SK-N-SH treated with all-trans-retinoic acid at 6 μM for 48 hours (cell line): ENCODE measurements around the gene NACAD.

ENCODE experiments used
- CSDC2 ChIP-seq: fragments of 250-450 bp; sonication (Bioruptor Pico); IDR thresholded peaks from 2 replicates; pipeline ENCODE4 v1.5.0; 2020; ENCODE audit warnings: mild to moderate bottlenecking, moderate library complexity
- CSRNP3 ChIP-seq: fragments of 250-450 bp; sonication (Bioruptor Pico); IDR thresholded peaks from 2 replicates; pipeline ENCODE4 v1.5.1; 2021; ENCODE audit warnings: mild to moderate bottlenecking, moderate library complexity
- ESRRG ChIP-seq: fragments of 250-450 bp; sonication (Bioruptor Pico); IDR thresholded peaks from 2 replicates; pipeline ENCODE4 v1.6.1; 2021; ENCODE audit warnings: mild to moderate bottlenecking
- GLIS3 ChIP-seq: fragments of 250-450 bp; sonication (Bioruptor Pico); IDR thresholded peaks from 2 replicates; pipeline ENCODE4 v1.5.0; 2020; ENCODE audit warnings: mild to moderate bottlenecking, moderate library complexity
- RARB ChIP-seq: fragments of 250-450 bp; sonication (Bioruptor Pico); IDR thresholded peaks from 2 replicates; pipeline ENCODE4 v1.8.0; 2021; ENCODE audit warnings: mild to moderate bottlenecking, moderate library complexity
- ZFP3 ChIP-seq: fragments of 250-450 bp; sonication (Bioruptor Pico); IDR thresholded peaks from 2 replicates; pipeline ENCODE4 v1.5.0; 2020; ENCODE audit warnings: mild to moderate bottlenecking, moderate library complexity
- ZNF70 ChIP-seq: fragments of 450-650 bp; formaldehyde crosslinking; IDR thresholded peaks from 2 replicates; pipeline ENCODE4 v1.5.0; 2020; ENCODE audit warnings: mild to moderate bottlenecking, moderate library complexity
- ZNF8 ChIP-seq: fragments of 450-650 bp; formaldehyde crosslinking; IDR thresholded peaks from 2 replicates; pipeline ENCODE4 v1.5.0; 2020; ENCODE audit warnings: mild to moderate bottlenecking, moderate library complexity

GRCh38 chr7:45061352-45061751, 27.4 kb downstream of the NACAD start:
- no peak for TF ChIP-seq ZNF8 (CRISPR knock-in tag)
- no peak for TF ChIP-seq ESRRG (CRISPR knock-in tag)
- TF ChIP-seq CSRNP3 (CRISPR knock-in tag): no peak
- no peak for TF ChIP-seq CSDC2
- no peak for TF ChIP-seq RARB
- TF ChIP-seq ZNF70 (CRISPR knock-in tag): no peak
- TF ChIP-seq GLIS3 (CRISPR knock-in tag): no peak
- no peak for TF ChIP-seq ZFP3 (CRISPR knock-in tag)
